Endothelial cell of umbilical vein (primary cell): ENCODE measurements around the gene CACNB4.

Source experiments
- CTCF ChIP-seq, 2 donors: IDR thresholded peaks; 1 replicate in 1 of 2; 2 replicates in 1 of 2; pipeline ENCODE4 v1.5.1; 2011; ENCODE audit warnings: low read length in 2 of 2, mild to moderate bottlenecking in 2 of 2, moderate library complexity in 2 of 2, control low read depth in 1 of 2, inconsistent platforms in 1 of 2, low read depth in 1 of 2; ENCODE audit not compliant: insufficient read depth in 1 of 2; ENCODE audit errors: extremely low read depth in 1 of 2
- EZH2 ChIP-seq: IDR thresholded peaks from 2 replicates; pipeline ENCODE4 v1.6.1; 2012; ENCODE audit warnings: borderline replicate concordance, low read depth, mild to moderate bottlenecking, moderate library complexity, low read length, inconsistent platforms; ENCODE audit not compliant: severe bottlenecking
- GATA2 ChIP-seq: IDR thresholded peaks from 2 replicates; pipeline ENCODE4 v1.7.0; 2011; ENCODE audit warnings: low read depth, mild to moderate bottlenecking, moderate library complexity, mixed read lengths, low read length; ENCODE audit not compliant: insufficient read length, insufficient read depth
- JUN ChIP-seq: IDR thresholded peaks from 2 replicates; pipeline ENCODE4 v1.6.1; 2011; ENCODE audit warnings: borderline replicate concordance, low read depth; ENCODE audit not compliant: insufficient read length, insufficient read depth
- MAX ChIP-seq: IDR thresholded peaks from 2 replicates; pipeline ENCODE4 v1.6.1; 2011; ENCODE audit not compliant: insufficient read depth, insufficient read length
- MYC ChIP-seq: IDR thresholded peaks from one replicate; pipeline ENCODE4 v1.6.1; 2011; ENCODE audit warnings: mild to moderate bottlenecking, low read depth, low read length
- POLR2A ChIP-seq: IDR thresholded peaks from 2 replicates; pipeline ENCODE4 v1.6.1; 2012; ENCODE audit warnings: low read depth, mild to moderate bottlenecking, control low read depth, low read length
- POLR2AphosphoS5 ChIP-seq: IDR thresholded peaks from 2 replicates; pipeline ENCODE4 v1.6.1; 2012; ENCODE audit warnings: low read depth, mild to moderate bottlenecking, control low read depth, low read length, moderate library complexity; ENCODE audit not compliant: insufficient read depth

GRCh38 chr2:151974988-151975387 lies 123.9 kb downstream of the CACNB4 start:
- TF ChIP-seq CTCF (IDR thresholded peaks at IDR 0.05; ENCODE audit: extremely low read depth in 1 of 2, insufficient read depth in 1 of 2, low read depth in 1 of 2, low read length in 2 of 2): no peak
- no peak for TF ChIP-seq POLR2AphosphoS5
- TF ChIP-seq POLR2A: no peak
- TF ChIP-seq MAX: no peak
- no peak for TF ChIP-seq JUN
- no peak for TF ChIP-seq EZH2
- TF ChIP-seq GATA2: no peak
- TF ChIP-seq MYC: no peak
